GM19397 (cell line): Measurements from ENCODE around the gene GBF1.

Source experiments
- ATAC-seq: cut with Tn5 transposase; IDR thresholded peaks from one replicate; pipeline ENCODE4 v1.9.1; 2021; ENCODE audit warnings: mild to moderate bottlenecking, moderate library complexity; ENCODE audit not compliant: unreplicated experiment

GBF1 gene

GRCh38 chr10:102406815-102407214, 161.5 kb downstream of the GBF1 start:
- ATAC-seq = no peak

- no peak for ATAC-seq
Measured at GRCh38 chr10:102407425-102408130, 162.2 kb downstream of the GBF1 start.

GRCh38 chr10:102408131-102408727, 162.9 kb downstream of the GBF1 start:
- no peak for ATAC-seq

GRCh38 chr10:102408728-102409603, 163.6 kb downstream of the GBF1 start:
- ATAC-seq = no peak

- ATAC-seq = no peak
Measured at GRCh38 chr10:102409604-102410428, 164.5 kb downstream of the GBF1 start.

GRCh38 chr10:102410429-102411073, 165.2 kb downstream of the GBF1 start:
- ATAC-seq = no peak

- no peak for ATAC-seq
Measured at GRCh38 chr10:102411341-102412255, 166.3 kb downstream of the GBF1 start.

GRCh38 chr10:102412293-102412692, 167.0 kb downstream of the GBF1 start:
- no peak for ATAC-seq

- ATAC-seq = no peak
Measured at GRCh38 chr10:102413053-102413705, 167.8 kb downstream of the GBF1 start.

- no peak for ATAC-seq
Measured at GRCh38 chr10:102413806-102414561, 168.7 kb downstream of the GBF1 start.

GRCh38 chr10:102414749-102415148, 169.4 kb downstream of the GBF1 start:
- ATAC-seq = no peak

- ATAC-seq = no peak
Measured at GRCh38 chr10:102416283-102416682, 171.0 kb downstream of the GBF1 start.

GRCh38 chr10:102416695-102417094, 171.4 kb downstream of the GBF1 start:
- ATAC-seq = no peak

- no peak for ATAC-seq
Measured at GRCh38 chr10:102418622-102419268, 173.4 kb downstream of the GBF1 start, which contains the start of gene PSD. PSD (minus strand) TSS chr10:102418785; CDS start chr10:102417038, 1,747 bp downstream.

- no peak for ATAC-seq
Measured at GRCh38 chr10:102419269-102420180, 174.2 kb downstream of the GBF1 start.

GRCh38 chr10:102420181-102420713, 174.9 kb downstream of the GBF1 start:
- no peak for ATAC-seq
